PFSK-1 (cell line): ENCODE data around the gene PAK1.

Experiments
- FOXP2 ChIP-seq: optimal IDR thresholded peaks from 2 replicates; pipeline ENCODE3; 2011; ENCODE audit warnings: borderline replicate concordance, control low read depth, inconsistent platforms; ENCODE audit not compliant: insufficient read depth; ENCODE audit errors: extremely low read length, extremely low read depth
- POLR2AphosphoS5 ChIP-seq: IDR thresholded peaks from 2 replicates; pipeline ENCODE4 v1.6.1; 2012; ENCODE audit warnings: low read depth, mild to moderate bottlenecking, control low read depth, low read length, moderate library complexity
- REST ChIP-seq, 2 experiments: IDR thresholded peaks; 2 replicates each; pipeline versions ENCODE4 v1.6.1 to v1.8.0; 2011 to 2012; ENCODE audit warnings: low read depth in 2 of 2, low read length in 2 of 2, control low read depth in 1 of 2, inconsistent platforms in 1 of 2, mild to moderate bottlenecking in 1 of 2, moderate library complexity in 1 of 2; ENCODE audit not compliant: insufficient read depth in 1 of 2
- SIN3A ChIP-seq: IDR thresholded peaks from 2 replicates; pipeline ENCODE4 v1.6.1; 2012; ENCODE audit warnings: mild to moderate bottlenecking, low read length, moderate library complexity, borderline replicate concordance; ENCODE audit not compliant: insufficient read depth
- TAF1 ChIP-seq: IDR thresholded peaks from 2 replicates; pipeline ENCODE4 v1.6.1; 2012; ENCODE audit warnings: low read length, control low read depth, borderline replicate concordance; ENCODE audit not compliant: insufficient read depth

The PAK1 gene

GRCh38 chr11:77387701-77388100 is 86.2 kb downstream of the PAK1 start:
- TF ChIP-seq TAF1 (no peak), POLR2AphosphoS5 (no peak), FOXP2 (no peak), REST (IDR thresholded peaks at IDR 0.05; ENCODE audit: insufficient read depth in 1 of 2, low read depth in 2 of 2, low read length in 2 of 2) (no peak), SIN3A (no peak)

GRCh38 chr11:77386178-77386577 is 87.7 kb downstream of the PAK1 start:
- TF ChIP-seq POLR2AphosphoS5 (no peak), TAF1 (no peak), FOXP2 (no peak), REST (IDR thresholded peaks at IDR 0.05; ENCODE audit: insufficient read depth in 1 of 2, low read depth in 2 of 2, low read length in 2 of 2) (no peak), SIN3A (no peak)

GRCh38 chr11:77384571-77384970 is 89.3 kb downstream of the PAK1 start:
- TF ChIP-seq POLR2AphosphoS5: no peak
- no peak for TF ChIP-seq TAF1
- no peak for TF ChIP-seq SIN3A

GRCh38 chr11:77381729-77382665 is 91.9 kb downstream of the PAK1 start:
- TF ChIP-seq POLR2AphosphoS5 (no peak), SIN3A (no peak), TAF1 (no peak), FOXP2 (no peak), REST (IDR thresholded peaks at IDR 0.05; ENCODE audit: insufficient read depth in 1 of 2, low read depth in 2 of 2, low read length in 2 of 2) (no peak)

- TF ChIP-seq TAF1: no peak
- no peak for TF ChIP-seq POLR2AphosphoS5
- no peak for TF ChIP-seq SIN3A
- TF ChIP-seq REST (IDR thresholded peaks at IDR 0.05; ENCODE audit: insufficient read depth in 1 of 2, low read depth in 2 of 2, low read length in 2 of 2): no peak
- no peak for TF ChIP-seq FOXP2
Measured at GRCh38 chr11:77379934-77380333, 94.0 kb downstream of the PAK1 start.
